ENCODE data around the gene ADGRB3. TPM values are rescaled to one million over a fixed set of nuclear protein-coding genes. Genes with fewer than 3 reads are reported as not detected.

Gene ADGRB3
- total and polyA plus RNA-seq, 10 donors = 0.09 to 4.1 (median 1.1) TPM

DNA sequence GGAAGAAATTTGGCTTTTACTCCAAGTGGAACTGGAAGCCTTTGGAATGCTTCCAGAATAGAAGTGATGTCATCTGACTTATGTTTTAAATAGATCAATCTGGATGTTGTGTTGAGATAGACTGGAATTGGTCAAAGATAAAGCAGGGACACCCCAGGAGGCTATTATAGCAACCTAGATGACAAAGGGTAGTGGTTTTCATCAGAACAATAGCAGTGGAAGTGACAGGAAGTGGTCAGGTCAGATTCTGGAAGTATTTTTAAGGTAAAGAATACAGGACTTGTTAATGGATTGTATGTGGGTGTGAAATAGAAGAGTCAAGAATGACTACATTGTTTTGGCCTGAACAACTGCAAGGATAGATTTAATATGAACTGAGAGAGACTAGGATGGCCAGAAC, 191.4 kb downstream of the ADGRB3 start:
- TF ChIP-seq POLR2AphosphoS5 (IDR thresholded peaks at IDR 0.05) (no peak), POLR2A (IDR thresholded peaks at IDR 0.05) (no peak)
- TF ChIP-seq, protein P1, sequence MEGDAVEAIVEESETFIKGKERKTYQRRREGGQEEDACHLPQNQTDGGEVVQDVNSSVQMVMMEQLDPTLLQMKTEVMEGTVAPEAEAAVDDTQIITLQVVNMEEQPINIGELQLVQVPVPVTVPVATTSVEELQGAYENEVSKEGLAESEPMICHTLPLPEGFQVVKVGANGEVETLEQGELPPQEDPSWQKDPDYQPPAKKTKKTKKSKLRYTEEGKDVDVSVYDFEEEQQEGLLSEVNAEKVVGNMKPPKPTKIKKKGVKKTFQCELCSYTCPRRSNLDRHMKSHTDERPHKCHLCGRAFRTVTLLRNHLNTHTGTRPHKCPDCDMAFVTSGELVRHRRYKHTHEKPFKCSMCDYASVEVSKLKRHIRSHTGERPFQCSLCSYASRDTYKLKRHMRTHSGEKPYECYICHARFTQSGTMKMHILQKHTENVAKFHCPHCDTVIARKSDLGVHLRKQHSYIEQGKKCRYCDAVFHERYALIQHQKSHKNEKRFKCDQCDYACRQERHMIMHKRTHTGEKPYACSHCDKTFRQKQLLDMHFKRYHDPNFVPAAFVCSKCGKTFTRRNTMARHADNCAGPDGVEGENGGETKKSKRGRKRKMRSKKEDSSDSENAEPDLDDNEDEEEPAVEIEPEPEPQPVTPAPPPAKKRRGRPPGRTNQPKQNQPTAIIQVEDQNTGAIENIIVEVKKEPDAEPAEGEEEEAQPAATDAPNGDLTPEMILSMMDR (IDR thresholded peaks at IDR 0.05 in 8 of 11, conservative IDR thresholded peaks at IDR 0.05 in 3 of 11) = no peak
- no peak overlapping the region for H3K4me3 ChIP-seq
- no peaks in the 10 kb centered on the region for H3K9me3 ChIP-seq
- intact Hi-C loops (cut with DNase I; ENCODE audit: low total_unique reads) = no loop called here
- H3K36me3 ChIP-seq = no peaks in the 10 kb centered on the region
- H3K27ac ChIP-seq = no peak overlapping the region
- no peaks in the 10 kb centered on the region for H3K4me1 ChIP-seq
- no peak for DNase-seq
- H3K27me3 ChIP-seq (replicated peaks in 1 of 7) = no peaks in the 10 kb centered on the region

DNA sequence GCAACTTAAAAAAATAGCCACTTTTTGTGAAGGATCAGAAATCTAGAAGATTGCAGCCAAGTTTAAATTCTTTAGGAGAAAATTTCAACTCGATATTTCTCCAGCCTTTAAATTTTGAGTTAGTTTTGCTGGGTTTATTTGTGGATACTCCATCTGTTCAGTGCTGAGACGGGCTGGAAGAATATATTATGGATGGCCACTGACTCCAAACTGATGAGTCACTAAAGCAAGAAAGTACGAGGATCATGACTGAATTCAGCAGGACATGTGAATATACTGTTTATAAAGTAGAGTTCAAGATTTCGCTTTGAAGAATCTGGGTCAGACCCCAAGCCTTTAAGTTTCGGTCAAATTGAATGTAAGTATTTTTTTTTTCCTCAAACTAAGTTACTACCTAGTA, 199.5 kb downstream of the ADGRB3 start:
- intact Hi-C loops (cut with DNase I; ENCODE audit: low total_unique reads) = no loop called here
- Histone ChIP-seq H3K36me3 (no peaks in the 10 kb centered on the region), H3K4me1 (no peaks in the 10 kb centered on the region), H3K27me3 (replicated peaks in 1 of 7) (no peaks in the 10 kb centered on the region), H3K9me3 (peaks cover 0 to 4% (median 0%) of the 10 kb centered on the region in 8 donors), H3K4me3 (no peak overlapping the region), H3K27ac (no peak overlapping the region)
- WGBS, 5 donors = 60 to 67% (median 65%) methylated on average over 5 of the region's 5 CpGs
- TF ChIP-seq, protein P1 (IDR thresholded peaks at IDR 0.05 in 8 of 11, conservative IDR thresholded peaks at IDR 0.05 in 3 of 11) = no peak
- TF ChIP-seq POLR2AphosphoS5 (IDR thresholded peaks at IDR 0.05) (no peak), POLR2A (IDR thresholded peaks at IDR 0.05) (no peak)
- DNase-seq = no peak

DNA sequence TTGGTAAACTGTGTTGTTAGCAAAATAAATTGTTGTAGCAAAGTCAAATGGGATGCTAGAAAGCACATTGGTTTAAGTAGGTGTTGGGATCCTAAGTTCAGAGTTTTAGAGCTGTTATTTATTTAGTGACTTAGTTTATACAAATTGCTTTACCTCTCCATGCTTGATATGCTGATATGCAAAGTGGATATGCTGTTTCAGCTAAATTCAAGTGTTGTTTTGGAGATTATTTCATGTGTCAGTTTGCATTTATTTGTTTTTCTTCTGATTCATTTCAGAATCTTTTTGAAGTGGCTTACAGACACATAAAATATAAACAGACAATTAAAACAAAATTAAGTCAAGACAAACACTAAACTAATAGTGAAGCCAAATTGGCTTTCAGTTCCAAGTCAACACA, 203.5 kb downstream of the ADGRB3 start:
- intact Hi-C loops (cut with DNase I; ENCODE audit: low total_unique reads) = no loop called here
- H3K36me3 ChIP-seq = no peaks in the 10 kb centered on the region
- no peak for DNase-seq
- peaks cover 0 to 9% (median 1%) of the 10 kb centered on the region in 8 donors for H3K9me3 ChIP-seq
- no peaks in the 10 kb centered on the region for H3K27me3 ChIP-seq (replicated peaks in 1 of 7)
- TF ChIP-seq POLR2AphosphoS5 (IDR thresholded peaks at IDR 0.05) (no peak), POLR2A (IDR thresholded peaks at IDR 0.05) (no peak)
- TF ChIP-seq, protein P1 (IDR thresholded peaks at IDR 0.05 in 8 of 11, conservative IDR thresholded peaks at IDR 0.05 in 3 of 11) = no peak
- H3K27ac ChIP-seq = no peak overlapping the region
- H3K4me1 ChIP-seq = no peaks in the 10 kb centered on the region
- H3K4me3 ChIP-seq = no peak overlapping the region

GRCh38 chr6:68852791-68853190, 217.7 kb downstream of the ADGRB3 start:
- H3K4me1 ChIP-seq = no peaks in the 10 kb centered on the region
- intact Hi-C loops (cut with DNase I; ENCODE audit: low total_unique reads) = no loop called here
- no peak for TF ChIP-seq POLR2A (IDR thresholded peaks at IDR 0.05)
- TF ChIP-seq POLR2AphosphoS5 (IDR thresholded peaks at IDR 0.05) = no peak
- TF ChIP-seq, protein P1 (IDR thresholded peaks at IDR 0.05 in 8 of 11, conservative IDR thresholded peaks at IDR 0.05 in 3 of 11) = no peak

More at GRCh38 chr6:68852791-68853190, 217.7 kb downstream of the ADGRB3 start:
- Histone ChIP-seq H3K9me3 (peaks cover 0 to 11% (median 1%) of the 10 kb centered on the region in 8 donors), H3K4me3 (no peak overlapping the region), H3K27ac (no peak overlapping the region), H3K36me3 (no peaks in the 10 kb centered on the region), H3K27me3 (replicated peaks in 1 of 7) (no peaks in the 10 kb centered on the region)
- DNase-seq = no peak

All from spleen (tissue), 11 donors.